Activated T-helper 17 cell treated with anti-CD3 and anti-CD28 coated beads, Interleukin-2, amount 50 U/mL, for 72 hours (primary cell): Measurements from ENCODE around the gene ENOSF1. TPM values are rescaled to one million over a fixed set of nuclear protein-coding genes. Genes with fewer than 3 reads are reported as not detected.
"Not testable (repeated sequence)": the region's sequence is repeated elsewhere in the genome, so short reads cannot be mapped to it uniquely, and the experiment has no call there.

ENCODE experiments used
- ATAC-seq: fragments of 150-1000 bp; cut with Tn5 transposase; replicated peaks from 2 replicates; pipeline ENCODE4 v1.10.0; 2021; ENCODE audit warnings: mild to moderate bottlenecking, moderate library complexity
- H3K27ac Mint-ChIP-seq: one replicate; pipeline ENCODE4 v1.8.0; 2022; ENCODE audit warnings: mixed read lengths
- H3K27me3 Mint-ChIP-seq: one replicate; pipeline ENCODE4 v1.8.0; 2022; ENCODE audit warnings: mixed read lengths
- H3K36me3 Mint-ChIP-seq: one replicate; pipeline ENCODE4 v1.8.0; 2022; ENCODE audit warnings: low read depth, mild to moderate bottlenecking, mixed read lengths
- H3K4me1 Mint-ChIP-seq: one replicate; pipeline ENCODE4 v1.8.0; 2022; ENCODE audit warnings: mixed read lengths
- H3K4me3 Mint-ChIP-seq: one replicate; pipeline ENCODE4 v1.8.0; 2022; ENCODE audit warnings: mild to moderate bottlenecking, mixed read lengths
- H3K9me3 Mint-ChIP-seq: one replicate; pipeline ENCODE4 v1.8.0; 2022; ENCODE audit warnings: mixed read lengths
- total RNA-seq, 2 donors: library from RNA; stranded (reverse); gene quantifications; one replicate each; pipeline ENCODE4 v1.2.3, GENCODE V29; 2022

Gene ENOSF1
- 10 to 100 TPM; 61.6 to 89.8 TPM for total RNA-seq

- Mint-ChIP-seq H3K27me3 (no peaks in the 10 kb centered on the region), H3K4me1 (peaks cover 33% of the 10 kb centered on the region), H3K9me3 (no peaks in the 10 kb centered on the region), H3K27ac (peak within 1 kb of the TSS; percentile 95), H3K4me3 (peak within 1 kb of the TSS; percentile 98), H3K36me3 (peaks cover 38% of the 10 kb centered on the region)
- peak; percentile 86 for ATAC-seq
Observed at GRCh38 chr18:712401-713134, at the start of gene ENOSF1. Gene ENOSF1 (minus strand): TSS chr18:712630. CDS start chr18:712587, 43 bp downstream.

GRCh38 chr18:759864-760263 is 47.4 kb upstream of the ENOSF1 start:
- not testable (repeated sequence) for H3K27me3 Mint-ChIP-seq, ATAC-seq, H3K4me3 Mint-ChIP-seq, H3K9me3 Mint-ChIP-seq, H3K27ac Mint-ChIP-seq
- Mint-ChIP-seq H3K4me1 (peaks cover 11% of the 10 kb centered on the region), H3K36me3 (peaks cover 31% of the 10 kb centered on the region)

- ATAC-seq: no peak
- H3K27ac Mint-ChIP-seq: no peak overlapping the region
- H3K4me1 Mint-ChIP-seq: peaks cover 3% of the 10 kb centered on the region
- H3K4me3 Mint-ChIP-seq: no peak overlapping the region
- H3K36me3 Mint-ChIP-seq: peaks cover 50% of the 10 kb centered on the region
- H3K9me3 Mint-ChIP-seq: no peaks in the 10 kb centered on the region
- H3K27me3 Mint-ChIP-seq: no peaks in the 10 kb centered on the region
Observed at GRCh38 chr18:755506-755905, 43.1 kb upstream of the ENOSF1 start.

- Mint-ChIP-seq H3K4me1 (peaks cover 3% of the 10 kb centered on the region), H3K9me3 (no peaks in the 10 kb centered on the region), H3K36me3 (peaks cover 53% of the 10 kb centered on the region), H3K4me3 (no peak overlapping the region), H3K27me3 (no peaks in the 10 kb centered on the region), H3K27ac (peak overlapping the region; percentile 11)
- no peak for ATAC-seq
Observed at GRCh38 chr18:754656-755055, 42.2 kb upstream of the ENOSF1 start.

- Mint-ChIP-seq H3K9me3 (no peaks in the 10 kb centered on the region), H3K27ac (no peak overlapping the region), H3K27me3 (no peaks in the 10 kb centered on the region), H3K4me1 (peaks cover 3% of the 10 kb centered on the region), H3K36me3 (peaks cover 80% of the 10 kb centered on the region), H3K4me3 (no peak overlapping the region)
- ATAC-seq: no peak
Observed at GRCh38 chr18:750456-750855, 38.0 kb upstream of the ENOSF1 start.

GRCh38 chr18:744832-745597 is 32.6 kb upstream of the ENOSF1 start:
- no peaks in the 10 kb centered on the region for H3K27me3 Mint-ChIP-seq
- no peak overlapping the region for H3K4me3 Mint-ChIP-seq
- H3K9me3 Mint-ChIP-seq: no peaks in the 10 kb centered on the region
- H3K36me3 Mint-ChIP-seq: peaks cover 86% of the 10 kb centered on the region
- no peak overlapping the region for H3K27ac Mint-ChIP-seq
- ATAC-seq: no peak
- H3K4me1 Mint-ChIP-seq: no peaks in the 10 kb centered on the region

GRCh38 chr18:741931-742512 is 29.6 kb upstream of the ENOSF1 start:
- no peaks in the 10 kb centered on the region for H3K9me3 Mint-ChIP-seq
- no peaks in the 10 kb centered on the region for H3K4me1 Mint-ChIP-seq
- peak; percentile 52 for ATAC-seq
- H3K27me3 Mint-ChIP-seq: no peaks in the 10 kb centered on the region
- H3K36me3 Mint-ChIP-seq: peaks cover 86% of the 10 kb centered on the region
- H3K4me3 Mint-ChIP-seq: no peak overlapping the region
- H3K27ac Mint-ChIP-seq: no peak overlapping the region

- no peak for ATAC-seq
- Mint-ChIP-seq H3K27ac (no peak overlapping the region), H3K36me3 (peaks cover 90% of the 10 kb centered on the region)
Observed at GRCh38 chr18:732371-732770, 19.9 kb upstream of the ENOSF1 start.

GRCh38 chr18:731185-731584 is 18.8 kb upstream of the ENOSF1 start:
- Mint-ChIP-seq H3K27me3 (no peaks in the 10 kb centered on the region), H3K27ac (peak overlapping the region; percentile 2), H3K9me3 (no peaks in the 10 kb centered on the region), H3K4me1 (peaks cover 7% of the 10 kb centered on the region), H3K4me3 (no peak overlapping the region), H3K36me3 (peaks cover 89% of the 10 kb centered on the region)
- no peak for ATAC-seq

More at GRCh38 chr18:732371-732770, 19.9 kb upstream of the ENOSF1 start:
- H3K27me3 Mint-ChIP-seq: no peaks in the 10 kb centered on the region
- no peak overlapping the region for H3K4me3 Mint-ChIP-seq
- H3K9me3 Mint-ChIP-seq: no peaks in the 10 kb centered on the region
- peaks cover 7% of the 10 kb centered on the region for H3K4me1 Mint-ChIP-seq

GRCh38 chr18:730692-731091 is 18.3 kb upstream of the ENOSF1 start:
- no peaks in the 10 kb centered on the region for H3K27me3 Mint-ChIP-seq
- no peak for ATAC-seq
- H3K9me3 Mint-ChIP-seq: no peaks in the 10 kb centered on the region
- H3K27ac Mint-ChIP-seq: no peak overlapping the region
- H3K4me3 Mint-ChIP-seq: no peak overlapping the region
- peaks cover 7% of the 10 kb centered on the region for H3K4me1 Mint-ChIP-seq
- H3K36me3 Mint-ChIP-seq: peaks cover 85% of the 10 kb centered on the region

- not testable (repeated sequence) for H3K27ac Mint-ChIP-seq, H3K4me1 Mint-ChIP-seq, H3K4me3 Mint-ChIP-seq, H3K9me3 Mint-ChIP-seq, H3K27me3 Mint-ChIP-seq, ATAC-seq
- peaks cover 85% of the 10 kb centered on the region for H3K36me3 Mint-ChIP-seq
Observed at GRCh38 chr18:730120-730519, 17.7 kb upstream of the ENOSF1 start.

GRCh38 chr18:725646-726045 is 13.2 kb upstream of the ENOSF1 start:
- H3K36me3 Mint-ChIP-seq: peaks cover 78% of the 10 kb centered on the region
- H3K27ac Mint-ChIP-seq: no peak overlapping the region
- H3K9me3 Mint-ChIP-seq: no peaks in the 10 kb centered on the region
- no peaks in the 10 kb centered on the region for H3K4me1 Mint-ChIP-seq
- no peak for ATAC-seq
- H3K27me3 Mint-ChIP-seq: no peaks in the 10 kb centered on the region
- no peak overlapping the region for H3K4me3 Mint-ChIP-seq

GRCh38 chr18:723541-724080 is 11.2 kb upstream of the ENOSF1 start:
- no peak overlapping the region for H3K4me3 Mint-ChIP-seq
- no peak overlapping the region for H3K27ac Mint-ChIP-seq
- H3K36me3 Mint-ChIP-seq: peaks cover 61% of the 10 kb centered on the region
- H3K27me3 Mint-ChIP-seq: no peaks in the 10 kb centered on the region
- no peaks in the 10 kb centered on the region for H3K9me3 Mint-ChIP-seq
- ATAC-seq: no peak
- H3K4me1 Mint-ChIP-seq: no peaks in the 10 kb centered on the region

- Mint-ChIP-seq H3K4me1 (peaks cover 14% of the 10 kb centered on the region), H3K36me3 (peaks cover 4% of the 10 kb centered on the region), H3K4me3 (peak overlapping the region; percentile 44), H3K27ac (peak overlapping the region; percentile 67), H3K9me3 (no peaks in the 10 kb centered on the region), H3K27me3 (no peaks in the 10 kb centered on the region)
- no peak for ATAC-seq
Observed at GRCh38 chr18:717003-717402, 4.6 kb upstream of the ENOSF1 start.
